Loucy (cell line): ENCODE results near the gene MCF2L.

Source experiments
- CTCF ChIP-seq: fragments of 200-600 bp; sonication (generic); conservative IDR thresholded peaks from 2 replicates; pipeline ENCODE4 v1.5.1; 2014; ENCODE audit warnings: mild to moderate bottlenecking, antibody characterized with exemption, low read length
- EZH2phosphoT487 ChIP-seq: fragments of 200-600 bp; IDR thresholded peaks from 2 replicates; pipeline ENCODE4 v1.6.1; 2018; ENCODE audit warnings: antibody characterized with exemption, mild to moderate bottlenecking, moderate library complexity, borderline replicate concordance

GRCh38 chr13:112996671-112997091 lies 27.7 kb downstream of the MCF2L start:
- TF ChIP-seq EZH2phosphoT487 (no peak), CTCF (no peak)
